Measurements from ENCODE around the gene COX7A2. TPM values are rescaled to one million over a fixed set of nuclear protein-coding genes. Genes with fewer than 3 reads are reported as not detected.

COX7A2 gene
- total and polyA plus RNA-seq, 10 of the 15 experiments (the other 5 are each of a cell fraction or from before 2014, with no cell fraction given): 199 to 1,834 (median 576) TPM

GRCh38 chr6:75281653-75282052, 38.1 kb upstream of the COX7A2 start:
- in situ Hi-C loops (cut with MboI) (loop anchor here (10.0 kb wide), 1 partner anchor 473 kb away; no protein-coding TSS in a partner anchor), intact Hi-C loops (cut with micrococcal nuclease; ENCODE audit: unreplicated experiment) (loop anchor here (5.0 kb wide), 4 partner anchors 211 to 1759 kb away; partner anchors contain the start of genes EEF1A1, FILIP1 and MYO6)
- H3K36me3 ChIP-seq (ENCODE audit: control insufficient read depth in 2 of 2, insufficient read depth in 2 of 2, low read length in 1 of 2): no peaks in the 10 kb centered on the region
- RAD21 ChIA-PET (ENCODE audit: unreplicated experiment): interaction anchor here (0.8 to 9.2 kb wide), 5 partner anchors 12 to 221 kb away, joined by 3 to 142 read pairs (median 8); partner anchors contain the start of gene FILIP1
- POLR2A ChIA-PET: interaction anchor here (1.2 to 3.0 kb wide), 4 partner anchors 10 to 212 kb away, joined by 6 to 21 read pairs (median 10); partner anchors contain the start of genes COX7A2 and FILIP1
- H3K79me2 ChIP-seq (ENCODE audit: control insufficient read depth, insufficient read depth, low read length): peaks cover 95% of the 10 kb centered on the region
- no peak for FAIRE-seq
- no peaks in the 10 kb centered on the region for H4K20me1 ChIP-seq (ENCODE audit: control insufficient read depth, insufficient read depth)
- H2AFZ ChIP-seq (ENCODE audit: control insufficient read depth, low read depth, low read length): no peak overlapping the region
- no peaks in the 10 kb centered on the region for H3K27me3 ChIP-seq (replicated peaks in 1 of 2; ENCODE audit: control insufficient read depth in 2 of 2, insufficient read depth in 2 of 2, low read length in 1 of 2)
- peak overlapping the region; percentile 64 for H3K4me3 ChIP-seq
- SMC1A ChIA-PET (ENCODE audit: uncharacterized antibody, unreplicated experiment): interaction anchor here (1.0 to 12.7 kb wide), 5 partner anchors 12 to 214 kb away, joined by 5 to 196 read pairs (median 11); partner anchors contain the start of genes COX7A2 and FILIP1
- peak overlapping the region; percentile 80 for H3K27ac ChIP-seq (ENCODE audit: control insufficient read depth, insufficient read depth)
- peak overlapping the region; percentile 91 for H3K9ac ChIP-seq (ENCODE audit: control insufficient read depth, insufficient read depth, low read length)
- ATAC-seq: peak; percentile 39
- H3K4me1 ChIP-seq (ENCODE audit: control insufficient read depth, insufficient read depth, low read length): no peaks in the 10 kb centered on the region
- peak overlapping the region; percentile 58 for H3K4me2 ChIP-seq (ENCODE audit: control insufficient read depth, insufficient read depth)
- CTCF ChIA-PET: interaction anchor here (1.3 to 9.1 kb wide), 2 partner anchors 12 to 16 kb away, joined by 5 to 163 read pairs; no protein-coding TSS in a partner anchor
- H3K9me3 ChIP-seq (replicated peaks; ENCODE audit: control insufficient read depth, insufficient read depth, low read length): no peaks in the 10 kb centered on the region
- TSS peak; percentile 5 for BruUV-seq (replicated peaks)
- DNase-seq (ENCODE audit: low read depth, low spot score): no peak
- TF ChIP-seq, protein P1, sequence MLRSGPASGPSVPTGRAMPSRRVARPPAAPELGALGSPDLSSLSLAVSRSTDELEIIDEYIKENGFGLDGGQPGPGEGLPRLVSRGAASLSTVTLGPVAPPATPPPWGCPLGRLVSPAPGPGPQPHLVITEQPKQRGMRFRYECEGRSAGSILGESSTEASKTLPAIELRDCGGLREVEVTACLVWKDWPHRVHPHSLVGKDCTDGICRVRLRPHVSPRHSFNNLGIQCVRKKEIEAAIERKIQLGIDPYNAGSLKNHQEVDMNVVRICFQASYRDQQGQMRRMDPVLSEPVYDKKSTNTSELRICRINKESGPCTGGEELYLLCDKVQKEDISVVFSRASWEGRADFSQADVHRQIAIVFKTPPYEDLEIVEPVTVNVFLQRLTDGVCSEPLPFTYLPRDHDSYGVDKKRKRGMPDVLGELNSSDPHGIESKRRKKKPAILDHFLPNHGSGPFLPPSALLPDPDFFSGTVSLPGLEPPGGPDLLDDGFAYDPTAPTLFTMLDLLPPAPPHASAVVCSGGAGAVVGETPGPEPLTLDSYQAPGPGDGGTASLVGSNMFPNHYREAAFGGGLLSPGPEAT (IDR thresholded peaks at IDR 0.05; ENCODE audit: low read depth): peak; percentile 82
- 0 out of 2 replicates have a peak, but pooled peaks have one; percentile 2 for TF ChIP-seq RAD51 (IDR thresholded peaks at IDR 0.05)
- no peak for TF ChIP-seq MTA3 (IDR thresholded peaks at IDR 0.05; ENCODE audit: borderline replicate concordance, low read length)
- 0 out of 2 replicates have a peak, but pooled peaks have one; percentile 31 for TF ChIP-seq NFIC (IDR thresholded peaks at IDR 0.05; ENCODE audit: low read depth, low read length)
- TF ChIP-seq MTA2 (IDR thresholded peaks at IDR 0.05; ENCODE audit: low read depth): peak; percentile 29; the same call in 1 of the 2 replicates
- TF ChIP-seq CBFB (IDR thresholded peaks at IDR 0.05; ENCODE audit: low read depth): no peak
- TF ChIP-seq SUPT20H (IDR thresholded peaks at IDR 0.05; ENCODE audit: borderline replicate concordance, control insufficient read depth, low read depth, low read length): no peak
- TF ChIP-seq POU2F2 (IDR thresholded peaks at IDR 0.05; ENCODE audit: borderline replicate concordance, low read depth, low read length): no peak
- no peak for TF ChIP-seq SPI1 (IDR thresholded peaks at IDR 0.05; ENCODE audit: borderline replicate concordance, insufficient read depth, low read depth, low read length)
- TF ChIP-seq SIX5 (IDR thresholded peaks at IDR 0.05; ENCODE audit: low read depth, low read length, severe bottlenecking): no peak
- no peak for TF ChIP-seq SMAD1 (IDR thresholded peaks at IDR 0.05; ENCODE audit: low read depth, partially characterized antibody)
- TF ChIP-seq ZZZ3 (IDR thresholded peaks at IDR 0.05; ENCODE audit: control insufficient read depth, insufficient read length, low read depth): no peak
- TF ChIP-seq NBN (IDR thresholded peaks at IDR 0.05): 0 out of 2 replicates have a peak, but pooled peaks have one; percentile 26
- no peak for TF ChIP-seq BCL11A (IDR thresholded peaks at IDR 0.05; ENCODE audit: low read depth, low read length)
- no peak for TF ChIP-seq BHLHE40 (IDR thresholded peaks at IDR 0.05; ENCODE audit: borderline replicate concordance in 1 of 2, low read depth in 2 of 2, low read length in 1 of 2)
- 0 out of 2 replicates have a peak, but pooled peaks have one; percentile 46 for TF ChIP-seq MLLT1 (IDR thresholded peaks at IDR 0.05)
- no peak for TF ChIP-seq FOXM1 (IDR thresholded peaks at IDR 0.05; ENCODE audit: low read depth, low read length)

Measured in GM12878 (cell line).